HL-60 (cell line): ENCODE measurements around the gene HSD17B4.
"Not testable (repeated sequence)": the region's sequence is repeated elsewhere in the genome, so short reads cannot be mapped to it uniquely, and the experiment has no call there.

Experiments
- DNase-seq, 2 experiments: peaks; one replicate each; pipeline ENCODE4 v3.0.0-alpha.2; 2010 to 2020; ENCODE audit warnings: low read depth in 1 of 2, low spot score in 1 of 2
- H3K27ac ChIP-seq: fragments of 250-450 bp; sonication (Bioruptor Pico); replicated peaks from 2 replicates; pipeline ENCODE4 v1.5.1; 2020; ENCODE audit warnings: mild to moderate bottlenecking, moderate library complexity
- H3K27me3 ChIP-seq: fragments of 250-450 bp; sonication (Bioruptor Pico); 2 replicates; pipeline ENCODE4 v1.5.1; 2021; ENCODE audit warnings: mild to moderate bottlenecking, moderate library complexity; ENCODE audit not compliant: insufficient read depth, poor library complexity, severe bottlenecking
- H3K4me3 ChIP-seq: replicated peaks from 2 replicates; pipeline ENCODE4 v1.5.1; 2011; ENCODE audit warnings: mild to moderate bottlenecking, control low read depth, low read length; ENCODE audit not compliant: insufficient read depth
- GABPA ChIP-seq: IDR thresholded peaks from 2 replicates; pipeline ENCODE4 v1.6.1; 2012; ENCODE audit warnings: low read depth
- POLR2AphosphoS5 ChIP-seq: IDR thresholded peaks from 2 replicates; pipeline ENCODE4 v1.6.1; 2012; ENCODE audit warnings: low read depth
- SPI1 ChIP-seq: IDR thresholded peaks from 2 replicates; pipeline ENCODE4 v1.6.1; 2012; ENCODE audit warnings: low read depth, mild to moderate bottlenecking, borderline replicate concordance
- TF ChIP-seq, protein P1 (sequence below): IDR thresholded peaks from one replicate; pipeline ENCODE4 v1.5.1; 2011; ENCODE audit warnings: low read length, control low read depth, inconsistent platforms; ENCODE audit not compliant: insufficient read depth
- TF ChIP-seq, protein P2 (sequence below): IDR thresholded peaks from 2 replicates; pipeline ENCODE4 v1.6.1; 2012; ENCODE audit warnings: low read depth; ENCODE audit not compliant: insufficient replicate concordance

HSD17B4 gene

DNA sequence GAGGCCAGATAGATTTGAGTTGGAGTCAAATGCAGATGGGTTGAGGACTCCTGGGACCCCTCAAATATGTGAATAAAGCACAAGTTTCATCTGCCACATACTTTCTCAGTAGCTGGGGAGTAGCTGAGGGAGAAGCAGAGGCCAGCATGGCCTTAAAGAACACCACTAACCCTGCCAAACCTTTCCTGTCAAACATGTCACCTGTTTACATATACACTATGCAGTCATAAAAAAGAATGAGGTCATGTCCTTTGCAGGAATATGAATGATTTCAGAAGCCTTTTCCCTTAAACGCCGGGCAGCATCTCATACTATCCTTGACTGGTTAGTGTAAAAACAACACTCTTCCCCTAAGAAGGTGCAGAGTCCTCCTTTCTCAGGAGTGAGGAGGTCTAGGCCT, 25.2 kb upstream of the HSD17B4 start:
- TF ChIP-seq SPI1 (no peak), POLR2AphosphoS5 (no peak), GABPA (no peak)
- TF ChIP-seq, protein P1, sequence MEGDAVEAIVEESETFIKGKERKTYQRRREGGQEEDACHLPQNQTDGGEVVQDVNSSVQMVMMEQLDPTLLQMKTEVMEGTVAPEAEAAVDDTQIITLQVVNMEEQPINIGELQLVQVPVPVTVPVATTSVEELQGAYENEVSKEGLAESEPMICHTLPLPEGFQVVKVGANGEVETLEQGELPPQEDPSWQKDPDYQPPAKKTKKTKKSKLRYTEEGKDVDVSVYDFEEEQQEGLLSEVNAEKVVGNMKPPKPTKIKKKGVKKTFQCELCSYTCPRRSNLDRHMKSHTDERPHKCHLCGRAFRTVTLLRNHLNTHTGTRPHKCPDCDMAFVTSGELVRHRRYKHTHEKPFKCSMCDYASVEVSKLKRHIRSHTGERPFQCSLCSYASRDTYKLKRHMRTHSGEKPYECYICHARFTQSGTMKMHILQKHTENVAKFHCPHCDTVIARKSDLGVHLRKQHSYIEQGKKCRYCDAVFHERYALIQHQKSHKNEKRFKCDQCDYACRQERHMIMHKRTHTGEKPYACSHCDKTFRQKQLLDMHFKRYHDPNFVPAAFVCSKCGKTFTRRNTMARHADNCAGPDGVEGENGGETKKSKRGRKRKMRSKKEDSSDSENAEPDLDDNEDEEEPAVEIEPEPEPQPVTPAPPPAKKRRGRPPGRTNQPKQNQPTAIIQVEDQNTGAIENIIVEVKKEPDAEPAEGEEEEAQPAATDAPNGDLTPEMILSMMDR, result no peak
- TF ChIP-seq, protein P2, sequence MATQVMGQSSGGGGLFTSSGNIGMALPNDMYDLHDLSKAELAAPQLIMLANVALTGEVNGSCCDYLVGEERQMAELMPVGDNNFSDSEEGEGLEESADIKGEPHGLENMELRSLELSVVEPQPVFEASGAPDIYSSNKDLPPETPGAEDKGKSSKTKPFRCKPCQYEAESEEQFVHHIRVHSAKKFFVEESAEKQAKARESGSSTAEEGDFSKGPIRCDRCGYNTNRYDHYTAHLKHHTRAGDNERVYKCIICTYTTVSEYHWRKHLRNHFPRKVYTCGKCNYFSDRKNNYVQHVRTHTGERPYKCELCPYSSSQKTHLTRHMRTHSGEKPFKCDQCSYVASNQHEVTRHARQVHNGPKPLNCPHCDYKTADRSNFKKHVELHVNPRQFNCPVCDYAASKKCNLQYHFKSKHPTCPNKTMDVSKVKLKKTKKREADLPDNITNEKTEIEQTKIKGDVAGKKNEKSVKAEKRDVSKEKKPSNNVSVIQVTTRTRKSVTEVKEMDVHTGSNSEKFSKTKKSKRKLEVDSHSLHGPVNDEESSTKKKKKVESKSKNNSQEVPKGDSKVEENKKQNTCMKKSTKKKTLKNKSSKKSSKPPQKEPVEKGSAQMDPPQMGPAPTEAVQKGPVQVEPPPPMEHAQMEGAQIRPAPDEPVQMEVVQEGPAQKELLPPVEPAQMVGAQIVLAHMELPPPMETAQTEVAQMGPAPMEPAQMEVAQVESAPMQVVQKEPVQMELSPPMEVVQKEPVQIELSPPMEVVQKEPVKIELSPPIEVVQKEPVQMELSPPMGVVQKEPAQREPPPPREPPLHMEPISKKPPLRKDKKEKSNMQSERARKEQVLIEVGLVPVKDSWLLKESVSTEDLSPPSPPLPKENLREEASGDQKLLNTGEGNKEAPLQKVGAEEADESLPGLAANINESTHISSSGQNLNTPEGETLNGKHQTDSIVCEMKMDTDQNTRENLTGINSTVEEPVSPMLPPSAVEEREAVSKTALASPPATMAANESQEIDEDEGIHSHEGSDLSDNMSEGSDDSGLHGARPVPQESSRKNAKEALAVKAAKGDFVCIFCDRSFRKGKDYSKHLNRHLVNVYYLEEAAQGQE, result no peak
- no peak overlapping the region for H3K4me3 ChIP-seq
- DNase-seq, result no peak

DNA sequence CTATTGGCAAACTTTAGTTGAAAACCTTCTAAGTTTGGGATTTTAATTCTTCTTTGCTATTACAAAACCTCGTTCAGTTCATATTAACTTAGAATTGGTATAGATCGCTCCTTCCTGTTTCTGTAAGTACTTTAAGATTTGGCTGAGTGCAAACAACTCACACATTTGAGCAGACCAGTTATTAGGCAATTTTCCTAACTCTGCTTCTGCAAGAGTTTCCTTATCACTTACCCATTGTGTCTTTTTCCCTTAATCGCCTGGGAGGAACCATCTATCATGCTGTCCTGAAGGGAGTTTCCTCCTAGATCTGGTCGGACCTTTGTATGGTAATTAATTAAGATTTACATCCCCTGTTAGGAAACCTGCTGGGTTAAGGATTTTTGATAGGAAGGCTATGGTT, 24.7 kb upstream of the HSD17B4 start:
- peak overlapping the region; percentile 82 for H3K27ac ChIP-seq
- TF ChIP-seq POLR2AphosphoS5, result peak; percentile 54; the same call in 1 of the 2 replicates
- not testable (repeated sequence) for H3K4me3 ChIP-seq, H3K27me3 ChIP-seq
- DNase-seq, result peak; percentile 55 to 57

More for the DNA sequence above, 25.2 kb upstream of the HSD17B4 start:
- H3K27me3 ChIP-seq, result no peaks in the 10 kb centered on the region
- peak overlapping the region; percentile 82 for H3K27ac ChIP-seq

DNA sequence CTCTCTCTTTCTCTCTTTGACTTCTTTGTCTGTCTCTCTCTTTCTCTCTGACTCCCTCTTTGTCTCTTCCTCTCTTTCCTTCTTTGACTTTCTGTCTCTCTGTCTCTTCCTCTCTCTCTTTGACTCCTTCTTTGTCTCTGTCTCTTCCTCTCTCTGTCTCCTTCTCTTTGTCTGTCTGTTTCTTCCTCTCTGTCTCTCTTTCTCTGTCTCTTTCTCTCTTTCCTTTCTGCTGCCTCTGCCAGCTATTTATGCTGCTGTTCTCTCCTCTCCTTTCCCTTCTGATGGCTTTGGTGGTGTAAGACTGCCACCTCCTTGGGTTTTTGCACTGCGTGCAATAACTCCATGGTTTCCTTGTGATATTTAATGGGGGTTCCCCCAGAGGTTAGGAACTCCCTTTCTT, 24.1 kb upstream of the HSD17B4 start:
- H3K27me3 ChIP-seq, H3K4me3 ChIP-seq, DNase-seq: not testable (repeated sequence)
- peak overlapping the region; percentile 82 for H3K27ac ChIP-seq

DNA sequence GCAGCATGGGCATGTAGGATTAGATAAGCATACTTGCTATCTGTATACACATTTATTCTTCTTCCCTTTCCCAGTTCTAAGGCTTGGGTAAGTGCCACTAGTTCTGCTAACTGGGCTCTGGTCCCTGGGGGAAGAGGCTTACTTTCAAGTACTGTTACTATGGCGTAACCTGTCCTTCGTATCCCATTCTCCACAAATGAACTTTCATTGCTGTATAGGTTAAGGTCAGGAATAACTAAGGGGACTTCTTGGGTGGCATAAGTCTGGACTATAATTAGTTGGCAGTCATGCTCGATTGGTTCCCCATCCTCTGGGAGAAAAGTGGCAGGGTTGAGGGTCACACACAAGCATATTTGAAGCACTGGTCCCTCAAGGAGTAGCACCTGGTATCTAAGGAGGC, 23.7 kb upstream of the HSD17B4 start:
- not testable (repeated sequence) for H3K27me3 ChIP-seq, DNase-seq, H3K4me3 ChIP-seq
- H3K27ac ChIP-seq, result peak overlapping the region; percentile 82

DNA sequence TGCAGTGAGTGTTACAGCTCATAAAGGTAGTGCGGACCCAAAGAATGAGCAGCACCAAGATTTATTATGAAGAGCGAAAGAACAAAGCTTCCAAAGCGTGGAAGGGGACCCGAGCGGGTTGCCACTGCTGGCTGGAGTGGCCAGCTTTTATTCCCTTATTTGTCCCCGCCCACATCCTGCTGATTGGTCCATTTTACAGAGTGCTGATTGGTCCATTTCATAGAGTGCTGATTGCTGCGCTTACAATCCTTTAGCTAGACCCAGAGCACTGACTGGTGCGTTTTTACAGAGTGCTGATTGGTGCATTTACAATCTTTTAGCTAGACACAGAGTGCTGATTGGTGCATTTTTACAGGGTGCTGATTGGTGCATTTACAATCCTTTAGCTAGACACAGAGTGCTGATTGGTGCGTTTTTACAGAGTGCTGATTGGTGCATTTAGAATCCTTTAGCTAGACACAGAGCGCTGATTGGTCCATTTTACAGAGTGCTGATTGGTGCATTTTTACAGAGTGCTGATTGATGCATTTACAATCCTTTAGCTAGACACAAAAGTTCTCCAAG, 19.5 kb upstream of the HSD17B4 start:
- H3K27ac ChIP-seq, H3K27me3 ChIP-seq, H3K4me3 ChIP-seq, DNase-seq: not testable (repeated sequence)

DNA sequence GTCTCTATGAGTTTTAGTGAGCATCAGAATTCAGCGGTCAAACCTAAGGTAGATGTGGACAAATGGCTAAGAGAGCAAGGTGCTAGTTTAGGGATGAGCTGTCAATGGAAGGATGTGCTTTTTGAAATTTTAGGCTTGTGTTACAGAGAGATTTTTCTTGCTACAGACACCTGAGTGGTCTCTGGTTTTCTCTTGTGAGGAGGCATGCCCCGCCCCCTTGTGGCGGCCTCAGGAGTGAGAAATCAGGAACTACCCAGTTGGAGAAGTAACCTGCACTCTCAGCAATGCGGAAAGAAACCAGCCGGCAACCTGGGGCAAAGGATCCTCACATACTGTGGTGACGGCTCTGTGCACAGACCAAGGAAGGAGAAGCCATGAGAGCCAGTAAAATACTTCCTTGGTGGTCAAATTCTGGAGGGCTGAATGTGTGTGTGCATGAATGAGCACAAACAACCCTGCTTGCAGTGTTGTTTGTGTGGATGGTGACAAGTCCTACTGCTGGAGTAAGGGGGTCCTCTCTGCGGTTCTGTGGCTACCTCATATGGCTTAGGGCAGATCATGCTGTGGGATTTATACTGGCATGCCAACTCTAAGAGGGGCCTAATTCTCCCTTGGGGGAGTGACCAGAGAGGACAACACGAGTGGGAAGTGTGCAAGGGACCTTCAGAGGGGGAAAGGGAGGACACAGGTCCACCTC, 16.7 kb upstream of the HSD17B4 start:
- DNase-seq, result peak in 1 of 2 experiments; percentile 84
- H3K4me3 ChIP-seq, result no peak overlapping the region
- TF ChIP-seq, protein P1, result peak; percentile 14
- peak; percentile 37; the same call in 1 of the 2 replicates for TF ChIP-seq SPI1
- TF ChIP-seq, protein P2, result no peak
- peak overlapping the region; percentile 37 for H3K27ac ChIP-seq
- H3K27me3 ChIP-seq, result no peaks in the 10 kb centered on the region

DNA sequence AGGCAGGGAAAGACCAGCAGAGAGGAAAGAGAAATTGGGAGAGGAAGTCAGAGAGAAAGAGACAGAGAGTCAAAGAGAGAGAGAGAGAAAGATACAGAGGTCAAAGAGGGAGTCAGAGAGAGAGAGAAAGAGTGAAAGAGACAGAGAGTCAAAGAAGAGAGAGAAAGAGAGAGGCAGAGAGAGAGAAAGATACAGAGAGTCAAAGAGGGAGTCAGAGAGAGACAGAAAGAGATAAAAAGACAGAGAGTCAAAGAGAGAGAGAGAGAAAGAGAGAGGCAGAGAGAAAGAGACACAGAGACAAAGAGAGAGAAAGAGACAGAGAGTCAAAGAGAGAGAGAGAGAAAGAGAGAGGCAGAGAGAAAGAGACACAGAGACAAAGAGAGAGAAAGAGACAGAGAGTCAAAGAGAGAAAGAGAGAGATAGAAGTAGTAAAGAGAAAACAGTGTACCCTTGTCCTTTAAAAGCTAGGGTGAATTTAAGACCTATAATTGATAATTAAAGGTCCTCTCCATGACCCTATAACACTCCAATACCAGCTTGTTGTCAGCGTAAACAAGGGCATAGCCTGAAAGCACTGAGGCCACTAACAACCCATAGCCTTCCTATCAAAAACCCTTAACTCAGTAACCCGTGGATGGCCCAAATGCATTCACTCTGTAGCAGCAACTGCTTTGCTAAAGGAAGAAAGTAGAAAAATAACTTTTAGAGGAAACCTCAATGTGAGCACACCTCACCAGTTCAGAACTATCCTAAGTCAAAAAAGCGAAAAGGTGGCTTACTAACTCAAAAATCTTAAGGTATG, 14.3 kb upstream of the HSD17B4 start:
- H3K27me3 ChIP-seq, DNase-seq, H3K4me3 ChIP-seq: not testable (repeated sequence)
- peak overlapping the region; percentile 66 for H3K27ac ChIP-seq

DNA sequence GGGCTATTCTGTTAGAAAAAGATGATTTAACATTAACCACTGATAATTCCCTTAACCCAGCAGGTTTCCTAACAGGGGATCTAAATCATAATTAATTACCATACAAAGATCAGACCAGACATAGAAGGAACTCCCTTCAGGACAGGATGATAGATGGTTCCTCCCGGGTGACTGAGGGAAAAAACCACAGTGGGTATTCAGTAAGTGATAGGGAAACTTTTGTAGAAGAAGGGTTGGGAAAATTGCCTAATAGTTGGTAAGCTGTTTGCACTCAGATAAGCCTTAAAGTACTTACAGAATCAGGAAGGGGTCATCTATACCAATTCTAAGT, 13.7 kb upstream of the HSD17B4 start:
- not testable (repeated sequence) for H3K27me3 ChIP-seq, H3K4me3 ChIP-seq
- H3K27ac ChIP-seq, result peak overlapping the region; percentile 66
- peak in 1 of 2 experiments; percentile 52 for DNase-seq
